ENCODE data around the gene RBM43.

The RBM43 gene

GRCh38 chr2:151228847-151229512 is 32.7 kb downstream of the RBM43 start:
- DNase-seq (ENCODE audit: low read depth in 3 of 3), result no peak

GRCh38 chr2:151217343-151217742 is 44.3 kb downstream of the RBM43 start:
- DNase-seq (ENCODE audit: low read depth in 3 of 3), result no peak

GRCh38 chr2:151207100-151207499 is 54.6 kb downstream of the RBM43 start:
- DNase-seq (ENCODE audit: low read depth in 3 of 3), result no peak

- no peak for DNase-seq (ENCODE audit: low read depth in 3 of 3)
Observed at GRCh38 chr2:151206446-151206968, 55.2 kb downstream of the RBM43 start.

- no peak for DNase-seq (ENCODE audit: low read depth in 3 of 3)
Observed at GRCh38 chr2:151205571-151205970, 56.1 kb downstream of the RBM43 start.

- DNase-seq (ENCODE audit: low read depth in 3 of 3), result no peak
Observed at GRCh38 chr2:151204756-151205155, 56.9 kb downstream of the RBM43 start.

GRCh38 chr2:151200844-151201243 is 60.8 kb downstream of the RBM43 start:
- DNase-seq (ENCODE audit: low read depth in 3 of 3), result no peak

- no peak for DNase-seq (ENCODE audit: low read depth in 3 of 3)
Observed at GRCh38 chr2:151200277-151200676, 61.4 kb downstream of the RBM43 start.

- no peak for DNase-seq (ENCODE audit: low read depth in 3 of 3)
Observed at GRCh38 chr2:151198645-151199044, 63.0 kb downstream of the RBM43 start.
